Measurements from ENCODE around the gene SSH3.

The SSH3 gene

DNA sequence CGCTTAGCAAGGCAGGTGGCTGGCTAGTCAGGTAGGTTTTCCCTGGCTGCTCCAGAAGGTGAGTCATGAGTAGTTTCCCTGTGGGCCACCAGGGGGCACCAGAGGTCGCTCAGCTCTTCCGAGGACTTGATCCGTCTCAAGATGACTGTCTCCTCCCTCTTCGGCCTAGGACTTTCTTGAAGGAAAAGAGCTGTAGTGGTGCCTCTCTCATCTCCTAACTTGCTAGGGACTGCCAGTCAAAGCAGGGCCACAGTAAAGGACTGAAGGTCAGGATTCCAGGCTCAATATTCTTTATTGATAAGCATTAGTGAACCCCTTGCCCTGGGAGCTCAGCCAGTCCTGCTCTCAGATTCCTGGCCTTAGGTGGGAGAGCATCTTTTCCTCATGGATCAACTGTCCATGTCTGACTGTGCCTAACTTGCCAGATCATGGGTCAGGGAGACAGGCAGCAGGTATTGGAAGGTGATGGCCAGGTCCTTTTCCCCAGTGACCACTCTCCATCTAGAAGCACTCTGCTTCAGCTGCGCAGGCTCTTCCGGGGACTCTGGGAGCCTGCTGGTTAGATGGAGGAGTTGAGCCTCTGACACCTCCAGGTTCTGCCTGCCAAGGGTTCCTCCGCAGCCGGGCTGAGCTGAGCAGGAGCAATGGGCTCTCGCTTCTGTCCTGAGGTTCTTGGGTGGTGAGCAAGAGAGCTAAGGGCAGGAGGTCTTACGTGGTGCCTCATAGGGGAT, 48.1 kb downstream of the SSH3 start:
- peaks cover 33% of the 10 kb centered on the region for H3K36me3 ChIP-seq (ENCODE audit: control insufficient read depth, low read length)
- H3K27ac ChIP-seq (ENCODE audit: low read depth, low read length), result peak overlapping the region; percentile 99
- no peaks in the 10 kb centered on the region for H3K27me3 ChIP-seq (ENCODE audit: control insufficient read depth, low read length)
- H3F3A ChIP-seq (ENCODE audit: control insufficient read depth, insufficient read depth), result peaks cover 34% of the 10 kb centered on the region
- H3K79me2 ChIP-seq (ENCODE audit: control insufficient read depth, low read length), result peaks cover 44% of the 10 kb centered on the region
- peaks cover 70% of the 10 kb centered on the region for H3K4me1 ChIP-seq (ENCODE audit: control insufficient read depth, low read length)
- H4K20me1 ChIP-seq (ENCODE audit: control insufficient read depth, insufficient read depth, low read depth, low read length), result no peaks in the 10 kb centered on the region
- no peaks in the 10 kb centered on the region for H3K9me2 ChIP-seq (replicated peaks; ENCODE audit: control insufficient read depth, low read length)
- peak; percentile 92 for TF ChIP-seq CTCF (IDR thresholded peaks at IDR 0.05; ENCODE audit: low read depth, low read length, poor library complexity, severe bottlenecking)
- TF ChIP-seq EZH2phosphoT487 (IDR thresholded peaks at IDR 0.05; ENCODE audit: borderline replicate concordance, low read length), result no peak
- H3K4me2 ChIP-seq (ENCODE audit: low read length), result peak overlapping the region; percentile 97
- no peaks in the 10 kb centered on the region for H3K9me3 ChIP-seq (ENCODE audit: control insufficient read depth, insufficient read depth, low read length)
- H3K4me3 ChIP-seq (ENCODE audit: low read length), result peak overlapping the region; percentile 92

GRCh38 chr11:67352546-67353316, 49.4 kb downstream of the SSH3 start:
- H3K9me3 ChIP-seq (ENCODE audit: control insufficient read depth, insufficient read depth, low read length), result no peaks in the 10 kb centered on the region
- H3F3A ChIP-seq (ENCODE audit: control insufficient read depth, insufficient read depth), result peaks cover 31% of the 10 kb centered on the region
- H3K36me3 ChIP-seq (ENCODE audit: control insufficient read depth, low read length), result peaks cover 33% of the 10 kb centered on the region
- H3K4me1 ChIP-seq (ENCODE audit: control insufficient read depth, low read length), result peaks cover 81% of the 10 kb centered on the region
- peaks cover 48% of the 10 kb centered on the region for H3K79me2 ChIP-seq (ENCODE audit: control insufficient read depth, low read length)
- TF ChIP-seq CTCF (IDR thresholded peaks at IDR 0.05; ENCODE audit: low read depth, low read length, poor library complexity, severe bottlenecking) (no peak), EZH2phosphoT487 (IDR thresholded peaks at IDR 0.05; ENCODE audit: borderline replicate concordance, low read length) (no peak)
- no peaks in the 10 kb centered on the region for H3K27me3 ChIP-seq (ENCODE audit: control insufficient read depth, low read length)
- H3K4me3 ChIP-seq (ENCODE audit: low read length), result peak overlapping the region; percentile 92
- no peaks in the 10 kb centered on the region for H4K20me1 ChIP-seq (ENCODE audit: control insufficient read depth, insufficient read depth, low read depth, low read length)
- no peaks in the 10 kb centered on the region for H3K9me2 ChIP-seq (replicated peaks; ENCODE audit: control insufficient read depth, low read length)
- peak overlapping the region; percentile 97 for H3K4me2 ChIP-seq (ENCODE audit: low read length)
- H3K27ac ChIP-seq (ENCODE audit: low read depth, low read length), result peak overlapping the region; percentile 99

- Histone ChIP-seq H4K20me1 (ENCODE audit: control insufficient read depth, insufficient read depth, low read depth, low read length) (no peaks in the 10 kb centered on the region), H3K4me2 (ENCODE audit: low read length) (peak within 1 kb of the TSS; percentile 97), H3K4me3 (ENCODE audit: low read length) (peak within 1 kb of the TSS; percentile 92), H3K9me3 (ENCODE audit: control insufficient read depth, insufficient read depth, low read length) (no peaks in the 10 kb centered on the region), H3F3A (ENCODE audit: control insufficient read depth, insufficient read depth) (peaks cover 28% of the 10 kb centered on the region), H3K4me1 (ENCODE audit: control insufficient read depth, low read length) (peaks cover 84% of the 10 kb centered on the region), H3K27me3 (ENCODE audit: control insufficient read depth, low read length) (no peaks in the 10 kb centered on the region), H3K27ac (ENCODE audit: low read depth, low read length) (peak within 1 kb of the TSS; percentile 99), H3K79me2 (ENCODE audit: control insufficient read depth, low read length) (peaks cover 48% of the 10 kb centered on the region), H3K36me3 (ENCODE audit: control insufficient read depth, low read length) (peaks cover 33% of the 10 kb centered on the region), H3K9me2 (replicated peaks; ENCODE audit: control insufficient read depth, low read length) (no peaks in the 10 kb centered on the region)
- TF ChIP-seq EZH2phosphoT487 (IDR thresholded peaks at IDR 0.05; ENCODE audit: borderline replicate concordance, low read length) (no peak), CTCF (IDR thresholded peaks at IDR 0.05; ENCODE audit: low read depth, low read length, poor library complexity, severe bottlenecking) (peak; percentile 13)
These were observed 50.2 kb downstream of the SSH3 start, which contains the start of gene POLD4 for GRCh38 chr11:67353317-67354074. Gene POLD4 (minus strand): TSS chr11:67353546. CDS start chr11:67353399, 147 bp downstream.

All from DOHH2 (cell line).